ENCODE results near the gene DYNC1I1. TPM values are rescaled to one million over a fixed set of nuclear protein-coding genes. Genes with fewer than 3 reads are reported as not detected.
A peak's percentile ranks its signal among the peaks of the same experiment; 100 is the strongest.

DYNC1I1 gene
- total RNA-seq, 1 experiment from 2014 or later = 8.3 TPM

- POLR2A ChIA-PET = no interaction called here
- H3K9me3 Mint-ChIP-seq (ENCODE audit: unreplicated experiment) = no peaks in the 10 kb centered on the region
Measured at GRCh38 chr7:95766657-95767056, 5.7 kb upstream of the DYNC1I1 start.

DNA sequence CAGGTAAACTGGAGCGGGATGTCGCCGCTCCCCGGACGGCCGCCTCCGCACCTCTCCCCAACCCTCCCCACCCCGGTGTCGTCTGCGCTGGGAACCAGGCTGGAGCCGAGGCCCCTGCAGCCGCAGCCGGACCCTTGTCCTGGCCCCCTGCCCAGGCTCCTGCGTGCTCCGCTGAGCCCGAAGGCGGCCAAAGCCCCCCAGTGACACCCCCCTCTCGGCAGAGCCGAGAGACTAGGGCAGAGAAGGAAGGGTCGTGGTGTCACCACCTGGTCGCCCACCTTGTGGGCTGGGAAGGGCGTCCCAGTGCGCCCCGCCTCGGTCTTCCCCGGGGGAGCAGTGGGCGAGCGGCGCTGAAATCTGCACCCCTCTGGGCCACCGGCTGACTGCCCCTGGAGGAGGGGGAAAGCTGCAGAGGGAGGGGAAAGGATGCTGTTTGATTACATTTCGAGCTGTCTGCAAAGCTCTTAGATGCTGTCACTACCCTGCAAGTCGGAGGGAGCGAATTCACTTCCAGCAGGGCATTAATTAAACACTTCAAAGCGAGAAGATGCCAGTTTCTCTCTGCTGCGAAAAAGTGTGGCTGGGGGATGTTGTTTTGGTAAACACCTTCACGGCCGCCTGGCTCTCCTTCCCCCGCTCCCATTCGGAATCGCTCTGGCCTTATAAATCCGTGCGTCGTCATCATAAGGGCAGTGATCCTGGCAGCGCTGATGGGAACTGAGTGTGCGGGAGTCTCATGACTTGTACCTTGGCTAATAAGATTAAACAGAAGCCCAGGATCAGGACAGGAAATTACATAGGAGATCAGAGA is 622 bp downstream of the DYNC1I1 start:
- peaks cover 13% of the 10 kb centered on the region for H3K27me3 Mint-ChIP-seq (ENCODE audit: insufficient read depth, unreplicated experiment)
- H3K27ac Mint-ChIP-seq (ENCODE audit: unreplicated experiment) = no peak overlapping the region
- no peaks in the 10 kb centered on the region for H3K36me3 Mint-ChIP-seq (ENCODE audit: insufficient read depth, unreplicated experiment)
- peaks cover 5% of the 10 kb centered on the region; the same call in 1 of the 2 replicates for H3K4me1 ChIP-seq
- intact Hi-C loops (cut with micrococcal nuclease; ENCODE audit: unreplicated experiment) = no loop called here
- H3K9me3 Mint-ChIP-seq (ENCODE audit: unreplicated experiment) = no peaks in the 10 kb centered on the region
- TF ChIP-seq, protein P1, sequence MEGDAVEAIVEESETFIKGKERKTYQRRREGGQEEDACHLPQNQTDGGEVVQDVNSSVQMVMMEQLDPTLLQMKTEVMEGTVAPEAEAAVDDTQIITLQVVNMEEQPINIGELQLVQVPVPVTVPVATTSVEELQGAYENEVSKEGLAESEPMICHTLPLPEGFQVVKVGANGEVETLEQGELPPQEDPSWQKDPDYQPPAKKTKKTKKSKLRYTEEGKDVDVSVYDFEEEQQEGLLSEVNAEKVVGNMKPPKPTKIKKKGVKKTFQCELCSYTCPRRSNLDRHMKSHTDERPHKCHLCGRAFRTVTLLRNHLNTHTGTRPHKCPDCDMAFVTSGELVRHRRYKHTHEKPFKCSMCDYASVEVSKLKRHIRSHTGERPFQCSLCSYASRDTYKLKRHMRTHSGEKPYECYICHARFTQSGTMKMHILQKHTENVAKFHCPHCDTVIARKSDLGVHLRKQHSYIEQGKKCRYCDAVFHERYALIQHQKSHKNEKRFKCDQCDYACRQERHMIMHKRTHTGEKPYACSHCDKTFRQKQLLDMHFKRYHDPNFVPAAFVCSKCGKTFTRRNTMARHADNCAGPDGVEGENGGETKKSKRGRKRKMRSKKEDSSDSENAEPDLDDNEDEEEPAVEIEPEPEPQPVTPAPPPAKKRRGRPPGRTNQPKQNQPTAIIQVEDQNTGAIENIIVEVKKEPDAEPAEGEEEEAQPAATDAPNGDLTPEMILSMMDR (IDR thresholded peaks at IDR 0.05; ENCODE audit: insufficient read depth in 1 of 2, low read depth in 1 of 2, low read length in 1 of 2, severe bottlenecking in 1 of 2, unreplicated experiment in 1 of 2) = no peak
- peak overlapping the region; percentile 48 for H3K4me3 ChIP-seq (ENCODE audit: low read depth, low read length)
- CTCF ChIA-PET = no interaction called here
- H3K27me3 ChIP-seq (replicated peaks; ENCODE audit: control insufficient read depth, insufficient read depth, low read length) = 0 out of 2 replicates have a peak, but pooled peaks cover 2% of the 10 kb centered on the region
- no peaks in the 10 kb centered on the region for H3K4me1 Mint-ChIP-seq (ENCODE audit: low read depth, unreplicated experiment)
- no peaks in the 10 kb centered on the region for H3K9me3 ChIP-seq
- no peak for DNase-seq
- H3K36me3 ChIP-seq (ENCODE audit: control insufficient read depth, insufficient read depth, low read length) = no peaks in the 10 kb centered on the region
- POLR2A ChIA-PET = interaction anchor here (0.6 kb wide), 1 partner anchor 27 kb away, joined by 3 read pairs; no protein-coding TSS in a partner anchor
- peak overlapping the region; percentile 74 for H3K4me3 Mint-ChIP-seq (ENCODE audit: unreplicated experiment)
- no TSS peak for BruUV-seq (replicated peaks)

More at GRCh38 chr7:95766657-95767056, 5.7 kb upstream of the DYNC1I1 start:
- H3K27me3 ChIP-seq (replicated peaks; ENCODE audit: control insufficient read depth, insufficient read depth, low read length) = no peaks in the 10 kb centered on the region
- no peak for DNase-seq
- BruUV-seq (replicated peaks) = no TSS peak
- no peaks in the 10 kb centered on the region for H3K36me3 Mint-ChIP-seq (ENCODE audit: insufficient read depth, unreplicated experiment)
- H3K4me1 ChIP-seq = no peaks in the 10 kb centered on the region
- H3K9me3 ChIP-seq = no peaks in the 10 kb centered on the region
- TF ChIP-seq, protein P1 (IDR thresholded peaks at IDR 0.05; ENCODE audit: insufficient read depth in 1 of 2, low read depth in 1 of 2, low read length in 1 of 2, severe bottlenecking in 1 of 2, unreplicated experiment in 1 of 2) = no peak
- H3K27ac Mint-ChIP-seq (ENCODE audit: unreplicated experiment) = no peak overlapping the region
- CTCF ChIA-PET = interaction anchor here (1.1 kb wide), 1 partner anchor 105 kb away, joined by 3 read pairs; no protein-coding TSS in a partner anchor
- no peaks in the 10 kb centered on the region for H3K4me1 Mint-ChIP-seq (ENCODE audit: low read depth, unreplicated experiment)
- intact Hi-C loops (cut with micrococcal nuclease; ENCODE audit: unreplicated experiment) = no loop called here
- H3K4me3 Mint-ChIP-seq (ENCODE audit: unreplicated experiment) = no peak overlapping the region
- no peak overlapping the region for H3K4me3 ChIP-seq (ENCODE audit: low read depth, low read length)
- H3K27me3 Mint-ChIP-seq (ENCODE audit: insufficient read depth, unreplicated experiment) = peaks cover 2% of the 10 kb centered on the region
- H3K36me3 ChIP-seq (ENCODE audit: control insufficient read depth, insufficient read depth, low read length) = no peaks in the 10 kb centered on the region

DNA sequence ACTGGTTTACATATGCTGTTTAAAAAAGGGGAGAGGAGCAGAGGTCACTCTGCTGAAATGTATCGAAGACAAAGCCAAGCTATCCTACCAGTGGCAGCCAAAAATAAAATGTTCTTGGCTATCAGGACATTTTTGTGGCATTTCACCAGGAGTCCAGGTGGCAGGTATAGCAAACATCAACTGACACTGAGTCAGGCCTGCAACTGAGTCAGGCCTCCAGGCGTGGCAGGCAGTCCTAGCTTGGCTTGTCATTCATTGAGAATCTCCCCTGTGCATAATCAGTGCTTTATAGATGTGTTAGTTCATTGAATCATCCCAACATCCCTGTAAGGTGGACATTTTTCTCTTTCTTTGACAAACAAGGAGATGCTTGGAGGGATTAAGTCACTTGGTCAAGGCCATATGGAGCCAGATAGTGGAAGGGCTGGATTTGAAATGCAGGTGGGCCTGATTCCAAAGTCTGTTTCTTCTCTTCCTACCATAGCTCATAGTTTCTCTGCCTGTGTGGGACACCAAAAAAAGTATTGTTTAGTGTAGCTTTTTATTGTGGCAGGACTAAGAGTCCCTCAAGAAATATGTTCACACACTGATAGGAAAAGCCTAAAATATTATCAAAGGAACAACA is 4.3 kb downstream of the DYNC1I1 start:
- no peak for DNase-seq
- Mint-ChIP-seq H3K36me3 (ENCODE audit: insufficient read depth, unreplicated experiment) (no peaks in the 10 kb centered on the region), H3K27ac (ENCODE audit: unreplicated experiment) (no peak overlapping the region), H3K27me3 (ENCODE audit: insufficient read depth, unreplicated experiment) (peaks cover 18% of the 10 kb centered on the region), H3K9me3 (ENCODE audit: unreplicated experiment) (no peaks in the 10 kb centered on the region), H3K4me1 (ENCODE audit: low read depth, unreplicated experiment) (no peaks in the 10 kb centered on the region), H3K4me3 (ENCODE audit: unreplicated experiment) (no peak overlapping the region)
- Histone ChIP-seq H3K9me3 (no peaks in the 10 kb centered on the region), H3K4me1 (peaks cover 5% of the 10 kb centered on the region; the same call in 1 of the 2 replicates), H3K4me3 (ENCODE audit: low read depth, low read length) (no peak overlapping the region), H3K27me3 (replicated peaks; ENCODE audit: control insufficient read depth, insufficient read depth, low read length) (0 out of 2 replicates have a peak, but pooled peaks cover 2% of the 10 kb centered on the region), H3K36me3 (ENCODE audit: control insufficient read depth, insufficient read depth, low read length) (no peaks in the 10 kb centered on the region)
- intact Hi-C loops (cut with micrococcal nuclease; ENCODE audit: unreplicated experiment) = no loop called here
- POLR2A ChIA-PET = no interaction called here
- CTCF ChIA-PET = interaction anchor here (1.7 kb wide), 1 partner anchor 18 kb away, joined by 5 read pairs; no protein-coding TSS in a partner anchor
- no TSS peak for BruUV-seq (replicated peaks)
- TF ChIP-seq, protein P1 (IDR thresholded peaks at IDR 0.05; ENCODE audit: insufficient read depth in 1 of 2, low read depth in 1 of 2, low read length in 1 of 2, severe bottlenecking in 1 of 2, unreplicated experiment in 1 of 2) = no peak

All from Caco-2 (cell line).